Skeletal muscle satellite cell (primary cell): ENCODE results near the gene NLGN2.
A peak's percentile ranks its signal among the peaks of the same experiment; 100 is the strongest.

ENCODE experiments used
- H3K27me3 ChIP-seq: 2 replicates; pipeline ENCODE4 v1.7.0; 2013; ENCODE audit warnings: low read length; ENCODE audit not compliant: control insufficient read depth, insufficient read depth
- H3K36me3 ChIP-seq: 2 replicates; pipeline ENCODE4 v1.7.0; 2013; ENCODE audit warnings: mild to moderate bottlenecking, control low read depth, low read length; ENCODE audit not compliant: insufficient read depth
- H3K4me1 ChIP-seq: 2 replicates; pipeline ENCODE4 v1.7.0; 2013; ENCODE audit warnings: low read length; ENCODE audit not compliant: control insufficient read depth, insufficient read depth
- H3K4me2 ChIP-seq: 2 replicates; pipeline ENCODE4 v1.7.0; 2013; ENCODE audit warnings: mild to moderate bottlenecking, low read length
- H3K4me3 ChIP-seq: 2 replicates; pipeline ENCODE4 v1.7.0; 2013; ENCODE audit warnings: low read length
- H3K9ac ChIP-seq: 2 replicates; pipeline ENCODE4 v1.7.0; 2013; ENCODE audit warnings: mild to moderate bottlenecking, low read depth, low read length, moderate library complexity
- H3K9me3 ChIP-seq: replicated peaks from 2 replicates; pipeline ENCODE4 v1.7.0; 2013; ENCODE audit warnings: mild to moderate bottlenecking, control low read depth, low read length

The NLGN2 gene

GRCh38 chr17:7431231-7431630 is 23.6 kb downstream of the NLGN2 start:
- no peaks in the 10 kb centered on the region for H3K9me3 ChIP-seq
- H3K4me3 ChIP-seq, result no peak overlapping the region
- H3K4me1 ChIP-seq, result peaks cover 7% of the 10 kb centered on the region
- no peak overlapping the region for H3K4me2 ChIP-seq
- no peaks in the 10 kb centered on the region for H3K27me3 ChIP-seq
- H3K9ac ChIP-seq, result no peak overlapping the region
- H3K36me3 ChIP-seq, result no peaks in the 10 kb centered on the region

DNA sequence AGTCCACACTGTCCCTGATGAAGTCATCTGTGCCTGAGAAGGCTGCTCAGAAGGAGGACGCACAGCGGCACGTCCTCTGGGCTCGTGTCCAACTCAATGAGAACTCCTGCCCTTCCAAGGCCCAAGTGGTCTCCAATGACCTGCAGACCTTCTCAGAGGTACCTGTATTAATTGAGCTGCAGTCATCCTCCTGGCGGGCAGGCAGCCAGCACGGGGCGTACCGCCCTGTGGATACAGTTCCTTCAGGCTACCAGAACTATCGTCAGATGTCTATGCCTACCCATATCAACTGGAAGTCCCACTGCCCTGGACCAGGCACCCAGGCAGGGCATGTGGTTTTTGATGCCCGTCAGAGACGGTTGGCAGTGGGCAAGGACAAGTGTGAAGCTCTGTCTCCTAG is 24.7 kb downstream of the NLGN2 start:
- Histone ChIP-seq H3K36me3 (no peaks in the 10 kb centered on the region), H3K27me3 (no peaks in the 10 kb centered on the region), H3K4me1 (peaks cover 14% of the 10 kb centered on the region), H3K4me3 (no peak overlapping the region), H3K4me2 (no peak overlapping the region), H3K9me3 (no peaks in the 10 kb centered on the region), H3K9ac (no peak overlapping the region)

- Histone ChIP-seq H3K4me2 (peak overlapping the region; percentile 90), H3K27me3 (peaks cover 9% of the 10 kb centered on the region), H3K4me3 (peak overlapping the region; percentile 61), H3K9ac (no peak overlapping the region), H3K4me1 (peaks cover 37% of the 10 kb centered on the region), H3K9me3 (no peaks in the 10 kb centered on the region), H3K36me3 (no peaks in the 10 kb centered on the region)
These were observed 28.3 kb downstream of the NLGN2 start for GRCh38 chr17:7435676-7436555.

GRCh38 chr17:7436556-7437368 is 29.1 kb downstream of the NLGN2 start:
- Histone ChIP-seq H3K36me3 (no peaks in the 10 kb centered on the region), H3K27me3 (peaks cover 9% of the 10 kb centered on the region), H3K9ac (no peak overlapping the region), H3K4me3 (peak overlapping the region; percentile 59), H3K9me3 (no peaks in the 10 kb centered on the region), H3K4me1 (peaks cover 41% of the 10 kb centered on the region), H3K4me2 (peak overlapping the region; percentile 90)

GRCh38 chr17:7437369-7437863 is 29.8 kb downstream of the NLGN2 start:
- H3K36me3 ChIP-seq, result no peaks in the 10 kb centered on the region
- peaks cover 41% of the 10 kb centered on the region for H3K4me1 ChIP-seq
- no peak overlapping the region for H3K9ac ChIP-seq
- peak overlapping the region; percentile 59 for H3K4me3 ChIP-seq
- H3K4me2 ChIP-seq, result peak overlapping the region; percentile 90
- H3K9me3 ChIP-seq, result no peaks in the 10 kb centered on the region
- H3K27me3 ChIP-seq, result peaks cover 9% of the 10 kb centered on the region

DNA sequence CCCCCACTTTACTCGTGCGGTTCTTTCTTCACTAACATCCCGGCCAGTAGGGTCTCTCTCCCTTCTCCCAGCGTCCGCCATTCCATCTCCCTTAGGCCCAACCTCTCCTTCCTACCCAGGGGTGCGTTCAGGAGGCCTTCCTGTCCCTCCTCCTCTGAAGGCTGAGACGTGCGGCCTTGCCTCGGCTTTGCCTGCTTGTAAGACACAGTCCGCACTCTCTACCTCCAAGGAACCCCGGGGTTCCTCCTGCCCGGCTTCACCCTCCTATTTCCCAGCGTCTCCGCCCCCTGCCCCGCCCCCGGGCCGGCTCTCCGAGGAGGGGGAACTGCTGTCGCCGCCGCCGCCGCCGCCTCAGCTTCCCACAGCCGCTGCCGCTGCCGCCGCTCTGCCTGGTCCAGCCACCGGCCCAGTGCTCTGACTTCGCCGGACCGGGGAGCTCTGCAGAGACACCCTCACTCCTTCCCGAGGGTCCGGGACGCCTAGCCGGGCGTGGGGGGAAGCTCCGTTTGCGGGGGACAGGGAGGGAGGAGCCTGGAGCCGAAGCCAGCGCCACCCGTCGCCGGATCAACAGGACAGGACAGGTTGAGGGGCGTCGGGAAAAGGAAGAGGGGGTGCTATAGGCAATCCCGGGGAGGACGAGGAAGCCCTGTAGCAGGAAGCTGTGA is 30.4 kb downstream of the NLGN2 start:
- no peaks in the 10 kb centered on the region for H3K36me3 ChIP-seq
- peaks cover 41% of the 10 kb centered on the region for H3K4me1 ChIP-seq
- H3K9me3 ChIP-seq, result no peaks in the 10 kb centered on the region
- H3K27me3 ChIP-seq, result peaks cover 9% of the 10 kb centered on the region
- peak overlapping the region; percentile 90 for H3K4me2 ChIP-seq
- H3K4me3 ChIP-seq, result peak overlapping the region; percentile 29
- H3K9ac ChIP-seq, result no peak overlapping the region

DNA sequence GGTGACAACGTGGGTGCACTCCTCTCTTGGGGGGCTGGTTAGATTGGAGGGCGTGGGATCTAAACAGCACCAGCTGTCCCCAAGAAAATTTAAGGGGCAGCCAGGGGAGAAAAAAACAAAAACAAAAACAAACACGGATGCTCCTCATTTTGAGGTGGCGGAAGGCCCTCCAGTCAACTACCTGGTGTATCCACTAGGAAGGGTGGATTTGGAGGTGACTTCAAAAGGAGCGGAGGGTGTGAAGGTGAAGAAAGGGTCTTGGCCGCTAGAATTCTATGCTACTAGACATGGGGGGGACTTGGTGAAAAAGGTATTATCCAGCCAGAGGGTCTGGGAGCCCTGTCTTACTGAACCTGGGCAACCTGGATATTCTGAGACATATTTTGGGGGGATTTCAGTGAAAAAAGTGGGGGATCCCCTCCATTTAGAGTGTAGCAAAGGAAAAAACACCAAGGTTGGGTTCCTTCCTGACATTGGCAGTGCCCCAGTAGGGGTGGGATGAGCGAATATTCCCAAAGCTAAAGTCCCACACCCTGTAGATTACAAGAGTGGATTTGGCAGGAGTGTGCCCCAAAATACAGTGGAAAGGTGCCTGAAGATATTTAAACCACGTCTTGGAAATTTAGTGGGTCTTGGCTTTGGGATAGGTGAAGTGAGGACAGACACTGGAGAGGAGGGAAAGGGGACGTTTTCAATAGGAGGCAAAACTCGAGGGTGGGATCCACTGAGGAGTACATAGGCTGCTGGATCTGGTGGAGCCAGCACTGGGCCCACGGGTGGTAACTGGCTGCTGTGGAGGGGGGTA is 31.2 kb downstream of the NLGN2 start:
- Histone ChIP-seq H3K9ac (no peak overlapping the region), H3K4me1 (peaks cover 45% of the 10 kb centered on the region), H3K27me3 (peaks cover 9% of the 10 kb centered on the region), H3K36me3 (no peaks in the 10 kb centered on the region), H3K9me3 (no peaks in the 10 kb centered on the region), H3K4me3 (peak overlapping the region; percentile 29), H3K4me2 (peak overlapping the region; percentile 90)

GRCh38 chr17:7439462-7440112 is 31.9 kb downstream of the NLGN2 start, which contains the start of gene FGF11:
TSS of gene FGF11 (plus strand) at chr17:7439512. CDS start at chr17:7439621, 109 bp downstream.
- H3K4me2 ChIP-seq, result peak within 1 kb of the TSS; percentile 90
- H3K9ac ChIP-seq, result peak within 1 kb of the TSS; percentile 43
- no peaks in the 10 kb centered on the region for H3K9me3 ChIP-seq
- peaks cover 9% of the 10 kb centered on the region for H3K27me3 ChIP-seq
- H3K4me1 ChIP-seq, result peaks cover 52% of the 10 kb centered on the region
- H3K4me3 ChIP-seq, result peak within 1 kb of the TSS; percentile 66
- H3K36me3 ChIP-seq, result no peaks in the 10 kb centered on the region

GRCh38 chr17:7440113-7440833 is 32.6 kb downstream of the NLGN2 start:
- H3K27me3 ChIP-seq, result peaks cover 9% of the 10 kb centered on the region
- peaks cover 58% of the 10 kb centered on the region for H3K4me1 ChIP-seq
- peak overlapping the region; percentile 43 for H3K9ac ChIP-seq
- H3K9me3 ChIP-seq, result no peaks in the 10 kb centered on the region
- peak overlapping the region; percentile 66 for H3K4me3 ChIP-seq
- H3K36me3 ChIP-seq, result no peaks in the 10 kb centered on the region
- peak overlapping the region; percentile 81 for H3K4me2 ChIP-seq

GRCh38 chr17:7440834-7441195 is 33.2 kb downstream of the NLGN2 start:
- peaks cover 57% of the 10 kb centered on the region for H3K4me1 ChIP-seq
- peak overlapping the region; percentile 42 for H3K9ac ChIP-seq
- H3K4me2 ChIP-seq, result peak overlapping the region; percentile 81
- no peaks in the 10 kb centered on the region for H3K36me3 ChIP-seq
- H3K4me3 ChIP-seq, result peak overlapping the region; percentile 66
- peaks cover 9% of the 10 kb centered on the region for H3K27me3 ChIP-seq
- no peaks in the 10 kb centered on the region for H3K9me3 ChIP-seq
